Osteoblast (primary cell): ENCODE results near the gene CR2. TPM values are rescaled to one million over a fixed set of nuclear protein-coding genes. Genes with fewer than 3 reads are reported as not detected.

ENCODE experiments used
- DNase-seq: peaks from one replicate; pipeline ENCODE4 v3.0.0; 2011; ENCODE audit warnings: low spot score, mixed read lengths; ENCODE audit not compliant: insufficient read length; ENCODE audit errors: missing footprints
- H2AFZ ChIP-seq: 2 replicates; pipeline ENCODE4 v1.6.0; 2011; ENCODE audit warnings: mild to moderate bottlenecking, low read length
- H3K27ac ChIP-seq: 2 replicates; pipeline ENCODE4 v1.5.1; 2011; ENCODE audit warnings: mild to moderate bottlenecking, low read depth, low read length, moderate library complexity
- H3K27me3 ChIP-seq: 2 replicates; pipeline ENCODE4 v1.6.0; 2012; ENCODE audit warnings: mild to moderate bottlenecking, control low read depth, inconsistent platforms, low read length, moderate library complexity; ENCODE audit not compliant: insufficient read depth
- H3K36me3 ChIP-seq: 2 replicates; pipeline ENCODE4 v1.5.1; 2011; ENCODE audit warnings: mild to moderate bottlenecking, low read length, control low read depth, moderate library complexity; ENCODE audit not compliant: insufficient read depth
- H3K4me1 ChIP-seq: 2 replicates; pipeline ENCODE4 v1.5.1; 2011; ENCODE audit warnings: mild to moderate bottlenecking, low read length, control low read depth, moderate library complexity; ENCODE audit not compliant: insufficient read depth
- H3K4me2 ChIP-seq: 2 replicates; pipeline ENCODE4 v1.6.0; 2011; ENCODE audit warnings: mild to moderate bottlenecking, low read length; ENCODE audit not compliant: insufficient read depth
- H3K4me3 ChIP-seq: fragments of 200-600 bp; sonication (generic); 3 replicates; pipeline ENCODE4 v1.5.1; 2012; ENCODE audit warnings: mild to moderate bottlenecking, low read length, inconsistent platforms; ENCODE audit not compliant: insufficient read depth
- H3K79me2 ChIP-seq: 2 replicates; pipeline ENCODE4 v1.6.0; 2012; ENCODE audit warnings: mild to moderate bottlenecking, low read length, control low read depth, inconsistent platforms; ENCODE audit not compliant: insufficient read depth
- H3K9me3 ChIP-seq: 2 replicates; pipeline ENCODE4 v1.5.1; 2011; ENCODE audit warnings: low read depth, low read length, control low read depth
- H4K20me1 ChIP-seq: 2 replicates; pipeline ENCODE4 v1.6.0; 2012; ENCODE audit warnings: mild to moderate bottlenecking, low read length, control low read depth; ENCODE audit not compliant: insufficient read depth
- total RNA-seq: library from RNA; depleted of rRNA; stranded (reverse); fragments of >200 nt; gene quantifications from 2 replicates; pipeline ENCODE4 v1.2.3, GENCODE V29; 2012
- TF ChIP-seq, protein P1 (sequence below): IDR thresholded peaks from 2 replicates; pipeline ENCODE4 v1.5.1; 2011; ENCODE audit warnings: mild to moderate bottlenecking, low read depth, low read length, moderate library complexity; ENCODE audit errors: extremely low read depth

CR2 gene
- total RNA-seq = not detected in 2 replicates

DNA sequence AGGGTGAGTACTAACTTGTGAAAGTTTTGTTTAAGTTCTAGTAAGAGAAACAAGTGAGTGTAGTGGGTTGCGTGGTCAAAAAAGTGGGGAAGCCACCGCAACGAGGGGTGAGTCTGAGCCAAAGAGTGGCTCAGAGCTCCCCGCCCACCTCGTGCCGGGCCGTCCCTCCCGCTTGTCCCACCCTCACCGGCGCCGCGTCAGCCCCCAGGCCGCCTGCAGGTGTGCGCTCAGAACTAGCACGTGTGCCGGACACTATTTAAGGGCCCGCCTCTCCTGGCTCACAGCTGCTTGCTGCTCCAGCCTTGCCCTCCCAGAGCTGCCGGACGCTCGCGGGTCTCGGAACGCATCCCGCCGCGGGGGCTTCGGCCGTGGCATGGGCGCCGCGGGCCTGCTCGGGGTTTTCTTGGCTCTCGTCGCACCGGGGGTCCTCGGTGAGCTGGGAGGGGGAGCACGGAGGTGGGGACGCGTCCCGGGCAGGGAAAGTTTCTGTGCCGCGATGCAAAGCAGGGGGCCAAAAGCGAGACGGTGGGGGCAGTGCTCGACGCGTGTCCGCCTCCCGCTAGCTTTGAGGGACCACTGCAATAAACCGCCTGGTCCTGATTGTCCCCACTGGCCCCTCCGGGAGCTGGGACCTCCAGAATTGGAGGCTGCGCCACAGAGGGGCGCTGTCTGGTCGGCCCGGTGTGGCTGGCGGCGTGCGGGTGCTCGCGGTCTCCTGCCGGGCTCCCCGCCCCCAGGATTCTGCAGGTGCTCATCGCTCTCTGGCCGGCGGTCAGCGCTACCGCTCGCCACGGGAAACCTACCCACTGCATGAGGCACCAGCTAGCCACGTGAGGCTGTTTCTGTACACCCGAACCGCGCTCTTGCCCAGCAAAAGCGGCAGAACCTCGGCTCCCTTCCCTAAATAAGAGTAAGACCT, at the start of gene CR2:
TSS of gene CR2 (plus strand) at position 283 of the 919 bp plus-strand sequence. CDS start at position 374, 91 bp downstream.
- H2AFZ ChIP-seq = no peak within 1 kb of the TSS
- H3K36me3 ChIP-seq = no peaks in the 10 kb centered on the region
- H3K27me3 ChIP-seq = peaks cover 42% of the 10 kb centered on the region
- no peaks in the 10 kb centered on the region for H4K20me1 ChIP-seq
- peak within 1 kb of the TSS; percentile 27 for H3K4me2 ChIP-seq
- H3K79me2 ChIP-seq = no peaks in the 10 kb centered on the region
- no peaks in the 10 kb centered on the region for H3K4me1 ChIP-seq
- no peak within 1 kb of the TSS for H3K4me3 ChIP-seq
- H3K27ac ChIP-seq = no peak within 1 kb of the TSS
- TF ChIP-seq, protein P1, sequence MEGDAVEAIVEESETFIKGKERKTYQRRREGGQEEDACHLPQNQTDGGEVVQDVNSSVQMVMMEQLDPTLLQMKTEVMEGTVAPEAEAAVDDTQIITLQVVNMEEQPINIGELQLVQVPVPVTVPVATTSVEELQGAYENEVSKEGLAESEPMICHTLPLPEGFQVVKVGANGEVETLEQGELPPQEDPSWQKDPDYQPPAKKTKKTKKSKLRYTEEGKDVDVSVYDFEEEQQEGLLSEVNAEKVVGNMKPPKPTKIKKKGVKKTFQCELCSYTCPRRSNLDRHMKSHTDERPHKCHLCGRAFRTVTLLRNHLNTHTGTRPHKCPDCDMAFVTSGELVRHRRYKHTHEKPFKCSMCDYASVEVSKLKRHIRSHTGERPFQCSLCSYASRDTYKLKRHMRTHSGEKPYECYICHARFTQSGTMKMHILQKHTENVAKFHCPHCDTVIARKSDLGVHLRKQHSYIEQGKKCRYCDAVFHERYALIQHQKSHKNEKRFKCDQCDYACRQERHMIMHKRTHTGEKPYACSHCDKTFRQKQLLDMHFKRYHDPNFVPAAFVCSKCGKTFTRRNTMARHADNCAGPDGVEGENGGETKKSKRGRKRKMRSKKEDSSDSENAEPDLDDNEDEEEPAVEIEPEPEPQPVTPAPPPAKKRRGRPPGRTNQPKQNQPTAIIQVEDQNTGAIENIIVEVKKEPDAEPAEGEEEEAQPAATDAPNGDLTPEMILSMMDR = no peak
- DNase-seq = no peak
- H3K9me3 ChIP-seq = no peaks in the 10 kb centered on the region

DNA sequence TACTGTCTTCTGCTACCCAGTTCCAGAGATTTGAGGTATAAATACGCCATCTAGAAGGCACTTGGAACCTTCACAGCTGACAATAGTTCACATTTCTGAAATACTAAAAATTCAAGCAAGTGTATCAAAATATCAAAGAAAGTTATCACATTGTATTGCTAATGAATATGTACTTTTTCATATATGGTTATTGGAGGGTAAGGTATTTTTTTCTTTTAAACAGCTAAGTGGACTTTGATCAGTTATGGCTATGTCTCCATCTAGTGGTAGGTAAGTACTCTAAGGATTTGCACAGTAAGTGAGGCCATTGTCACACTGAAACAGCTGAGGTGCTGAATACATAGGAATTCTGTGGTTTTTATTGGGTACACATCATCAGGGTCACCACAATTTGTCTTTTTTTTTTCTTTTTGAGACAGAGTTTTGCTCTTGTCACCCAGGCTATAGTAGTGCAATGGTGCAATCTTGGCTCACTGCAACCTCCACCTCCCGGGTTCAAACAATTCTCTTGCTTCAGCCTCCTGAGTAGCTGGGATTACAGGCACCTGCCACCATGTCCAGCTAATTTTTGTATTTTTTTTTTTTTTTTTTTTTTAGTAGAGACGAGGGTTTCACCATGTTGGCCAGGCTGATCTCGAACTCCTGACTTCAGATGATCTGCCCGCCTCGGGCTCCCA, 49.1 kb upstream of the CR2 start:
- TF ChIP-seq, protein P1 = peak; percentile 69
- peak; percentile 61 for DNase-seq

DNA sequence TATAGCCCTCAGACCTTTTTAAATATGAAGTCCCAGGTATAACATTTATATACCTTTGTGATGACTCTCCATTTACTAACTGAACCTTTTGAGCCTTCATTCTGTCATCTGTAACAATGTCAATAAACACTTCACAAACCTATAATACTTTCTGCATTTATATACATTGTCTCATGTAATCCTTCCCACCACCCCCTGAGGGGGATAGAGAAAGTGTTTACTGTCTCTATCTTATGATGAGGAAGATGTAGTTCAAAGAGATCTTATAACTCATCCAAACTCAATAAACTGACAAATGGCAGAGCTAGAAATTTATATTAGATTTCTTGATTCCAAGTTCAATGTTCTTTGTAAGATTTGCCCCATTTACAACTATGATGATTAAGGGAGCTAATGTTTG, 48.3 kb upstream of the CR2 start:
- Histone ChIP-seq H3K4me1 (no peaks in the 10 kb centered on the region), H3K36me3 (no peaks in the 10 kb centered on the region), H3K9me3 (no peaks in the 10 kb centered on the region), H2AFZ (no peak overlapping the region), H4K20me1 (no peaks in the 10 kb centered on the region), H3K27ac (no peak overlapping the region), H3K79me2 (no peaks in the 10 kb centered on the region), H3K4me3 (no peak overlapping the region), H3K27me3 (no peaks in the 10 kb centered on the region), H3K4me2 (no peak overlapping the region)
- DNase-seq = no peak
- TF ChIP-seq, protein P1 = no peak

More for the DNA sequence above, 49.1 kb upstream of the CR2 start:
- Histone ChIP-seq H3K4me3 (no peak overlapping the region), H4K20me1 (no peaks in the 10 kb centered on the region), H3K27ac (no peak overlapping the region), H3K79me2 (no peaks in the 10 kb centered on the region), H3K4me1 (no peaks in the 10 kb centered on the region), H2AFZ (no peak overlapping the region), H3K27me3 (no peaks in the 10 kb centered on the region), H3K36me3 (no peaks in the 10 kb centered on the region), H3K9me3 (no peaks in the 10 kb centered on the region), H3K4me2 (no peak overlapping the region)
